Inflammatory macrophage treated with lipopolysaccharide for 1 hour (primary cell): ENCODE measurements around the gene ZBTB3.
"Not testable (repeated sequence)": the region's sequence is repeated elsewhere in the genome, so short reads cannot be mapped to it uniquely, and the experiment has no call there.

ENCODE experiments used
- DNase-seq, 2 donors: peaks; one replicate each; pipeline ENCODE4 v3.0.0-alpha.2; 2020 to 2022

ZBTB3 gene

DNA sequence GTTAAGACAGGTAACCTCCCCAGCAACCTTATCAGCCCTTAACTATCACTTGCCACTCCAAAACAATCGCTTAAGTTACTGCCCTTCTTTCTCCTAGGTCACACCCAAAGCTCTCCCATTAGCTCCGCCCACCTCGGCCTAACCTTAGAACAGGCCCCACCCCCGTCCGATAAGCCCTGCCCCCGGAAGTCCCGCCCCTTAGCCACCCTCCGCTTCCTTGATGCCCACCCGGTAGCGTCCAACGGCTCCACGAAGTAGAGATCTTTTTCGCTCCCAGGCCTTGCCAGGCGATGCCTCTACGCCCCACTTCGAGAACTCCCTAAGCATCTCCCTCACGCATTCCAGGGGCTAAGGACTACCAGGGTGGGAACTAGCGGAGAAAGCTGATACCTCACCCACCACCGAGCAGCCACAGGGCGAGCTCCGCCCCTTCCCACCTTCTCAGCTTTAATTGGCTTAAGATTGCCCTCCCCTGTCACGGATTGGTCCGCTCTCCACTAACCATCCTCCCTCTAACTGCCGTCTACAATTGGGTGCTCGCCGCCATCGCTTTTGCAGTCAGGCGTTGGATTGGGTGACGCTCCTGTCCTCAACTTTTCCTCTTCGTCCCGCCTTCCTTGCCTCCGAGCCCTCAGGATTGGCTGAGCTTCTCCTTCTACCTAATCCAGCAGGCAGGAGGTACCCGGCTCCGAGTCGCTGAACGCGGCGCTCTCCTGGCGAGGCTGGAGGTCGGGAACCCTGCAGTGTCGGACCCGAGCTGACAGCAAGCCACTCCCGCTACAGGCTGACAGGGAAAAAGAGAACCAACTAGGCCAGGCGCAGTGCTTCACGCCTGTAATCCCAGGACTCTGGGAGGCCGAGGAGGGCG, at the start of gene ZBTB3:
TSS of gene ZBTB3 (minus strand) at position 425 of the 868 bp plus-strand sequence. CDS start 496 bp downstream, outside the sequence.
- peak; percentile 99 for DNase-seq

DNA sequence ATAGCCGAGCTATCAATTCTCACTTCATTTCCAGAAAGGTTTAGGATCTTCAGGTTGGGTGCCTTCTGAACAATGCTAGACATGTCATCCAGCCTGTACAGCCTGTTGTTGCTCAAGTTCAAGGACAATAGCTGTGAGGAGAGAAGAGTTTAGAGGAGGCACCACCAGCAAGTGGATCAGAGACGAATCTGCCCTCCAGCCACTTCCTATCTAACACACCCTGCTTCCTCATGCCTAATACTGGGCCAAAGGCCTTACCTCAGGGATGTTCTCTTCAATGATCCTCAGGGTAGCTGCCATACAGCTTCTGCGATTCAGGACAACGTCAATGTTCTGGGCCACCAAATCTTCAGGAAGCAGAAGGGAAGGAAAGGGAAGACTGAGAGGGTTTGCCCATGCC, 47.1 kb upstream of the ZBTB3 start:
- no peak for DNase-seq

- no peak for DNase-seq
Measured at GRCh38 chr11:62799486-62799885, 45.5 kb upstream of the ZBTB3 start.

DNA sequence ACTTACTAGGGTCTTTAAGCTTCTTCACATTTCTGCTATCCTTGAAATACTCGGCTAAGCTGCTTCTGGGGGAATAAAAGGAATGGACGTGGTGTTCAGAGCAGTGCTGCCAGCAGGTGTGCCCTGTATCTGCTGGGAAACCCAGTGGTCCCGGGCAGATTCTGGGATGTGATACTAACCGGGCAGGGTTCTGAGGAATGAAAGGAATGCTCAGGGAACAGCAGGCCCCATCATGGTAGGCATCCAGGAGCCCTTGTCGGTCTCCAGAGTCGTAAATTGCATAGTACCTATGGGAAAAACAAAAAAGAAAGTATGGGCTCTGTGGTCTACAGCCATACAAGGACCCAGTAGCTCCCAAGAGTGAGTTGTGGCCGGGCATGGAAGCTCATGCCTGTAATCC, 42.3 kb upstream of the ZBTB3 start:
- no peak for DNase-seq

GRCh38 chr11:62794201-62794775, 40.3 kb upstream of the ZBTB3 start:
- DNase-seq: no peak

DNA sequence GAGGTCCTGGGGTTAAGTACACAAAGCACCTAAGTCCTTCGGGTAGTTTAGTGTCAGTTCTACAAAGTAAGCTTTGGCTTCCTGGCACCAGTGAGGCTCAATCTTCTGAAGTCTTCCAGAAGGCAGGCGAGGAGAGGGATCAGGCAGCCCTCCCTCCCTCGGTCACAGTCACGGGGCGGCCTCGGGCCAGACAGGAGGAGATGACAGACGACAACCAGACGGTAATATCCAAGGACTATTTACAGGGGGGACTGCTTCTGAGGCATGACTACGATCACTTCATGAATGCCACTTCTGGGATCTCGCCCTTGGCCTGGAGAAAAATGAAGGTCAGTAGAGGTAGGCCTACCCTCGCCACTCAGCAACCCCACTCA, 38.2 kb upstream of the ZBTB3 start:
- DNase-seq: no peak

GRCh38 chr11:62791501-62792201, 37.7 kb upstream of the ZBTB3 start, which contains the start of gene TMEM223:
Gene TMEM223, minus strand, starts transcription at chr11:62792006. Its CDS starts 12 bp downstream, at chr11:62791994.
- DNase-seq: peak; percentile 70 to 82

DNA sequence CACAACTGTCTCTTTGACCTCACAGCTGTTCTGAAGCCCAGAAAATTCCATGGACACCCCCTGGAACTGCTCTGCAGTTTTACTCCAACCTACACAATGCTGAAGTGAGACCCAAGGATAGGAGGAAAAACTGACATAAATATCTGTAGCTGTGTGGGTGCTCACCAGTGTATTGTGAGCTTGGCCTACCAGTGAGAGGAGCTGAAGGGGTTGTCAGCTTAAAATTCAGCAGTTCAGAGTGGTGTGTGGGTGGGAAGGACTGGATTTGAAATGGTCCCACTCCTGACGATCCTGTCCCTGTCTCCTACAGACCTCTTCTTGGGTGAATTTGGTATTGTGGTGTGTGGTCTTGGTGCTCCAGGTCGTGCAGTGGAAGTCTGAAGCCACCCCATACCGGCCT, 35.6 kb upstream of the ZBTB3 start:
- no peak for DNase-seq

GRCh38 chr11:62788991-62789390, 35.0 kb upstream of the ZBTB3 start:
- no peak for DNase-seq

- peak; percentile 99 to 100 for DNase-seq
Measured at GRCh38 chr11:62787005-62787759, 33.2 kb upstream of the ZBTB3 start, which contains the start of gene TMEM179B. Gene TMEM179B, plus strand, starts transcription at chr11:62787402. Its CDS starts 30 bp downstream, at chr11:62787432.

DNA sequence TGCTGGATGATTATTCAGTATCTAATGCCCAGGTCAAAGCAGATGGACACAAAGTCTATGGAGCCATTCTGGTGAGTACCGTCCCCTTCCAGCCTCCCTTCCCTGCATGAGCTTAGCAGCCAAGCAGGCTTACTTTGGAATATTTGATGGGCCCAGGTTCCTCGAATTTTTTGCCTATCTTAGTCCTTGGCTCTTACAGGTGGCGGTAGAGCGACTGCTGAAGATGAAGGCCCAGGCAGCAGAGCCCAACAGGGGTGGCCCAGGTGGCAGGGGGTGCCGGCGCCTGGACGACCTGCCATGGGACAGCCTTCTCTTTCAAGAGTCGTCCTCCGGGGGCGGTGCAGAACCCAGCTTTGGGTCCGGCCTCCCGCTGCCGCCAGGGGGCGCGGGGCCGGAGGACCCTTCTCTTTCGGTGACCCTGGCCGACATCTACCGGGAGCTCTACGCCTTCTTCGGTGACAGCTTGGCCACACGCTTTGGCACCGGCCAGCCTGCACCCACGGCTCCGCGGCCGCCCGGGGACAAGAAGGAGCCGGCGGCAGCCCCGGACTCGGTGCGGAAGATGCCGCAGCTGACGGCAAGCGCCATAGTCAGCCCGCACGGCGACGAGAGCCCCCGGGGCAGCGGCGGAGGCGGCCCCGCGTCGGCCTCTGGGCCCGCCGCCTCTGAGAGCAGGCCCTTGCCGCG, 32.5 kb upstream of the ZBTB3 start:
- DNase-seq: peak; percentile 80 to 94

GRCh38 chr11:62782753-62783152, 28.8 kb upstream of the ZBTB3 start:
- DNase-seq: no peak

GRCh38 chr11:62778441-62778840, 24.5 kb upstream of the ZBTB3 start:
- no peak for DNase-seq

- peak; percentile 29 to 44 for DNase-seq
Measured at GRCh38 chr11:62777389-62777788, 23.4 kb upstream of the ZBTB3 start.

DNA sequence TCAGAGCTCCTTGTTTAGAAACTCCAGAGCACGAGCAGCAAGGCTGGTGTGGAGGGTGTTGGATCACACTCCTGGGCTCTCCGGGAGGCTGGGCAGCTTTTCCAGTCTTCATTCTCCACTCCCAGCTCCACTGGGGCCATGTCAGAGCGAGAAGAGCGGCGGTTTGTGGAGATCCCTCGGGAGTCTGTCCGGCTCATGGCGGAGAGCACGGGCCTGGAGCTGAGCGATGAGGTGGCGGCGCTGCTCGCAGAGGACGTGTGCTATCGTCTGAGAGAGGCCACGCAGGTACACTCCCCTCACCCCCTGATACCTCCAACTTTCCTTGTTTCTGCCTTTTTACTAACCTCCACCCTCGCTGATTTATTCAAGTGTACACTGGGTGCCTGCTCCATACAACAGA, 21.7 kb upstream of the ZBTB3 start:
- no peak for DNase-seq

- DNase-seq: no peak
Measured at GRCh38 chr11:62774407-62774806, 20.4 kb upstream of the ZBTB3 start.

GRCh38 chr11:62771144-62772021, 17.4 kb upstream of the ZBTB3 start, which contains the start of gene TAF6L:
Gene TAF6L, plus strand, starts transcription at chr11:62771396. Its CDS starts 4,388 bp downstream, at chr11:62775784.
- DNase-seq: peak; percentile 95 to 98

DNA sequence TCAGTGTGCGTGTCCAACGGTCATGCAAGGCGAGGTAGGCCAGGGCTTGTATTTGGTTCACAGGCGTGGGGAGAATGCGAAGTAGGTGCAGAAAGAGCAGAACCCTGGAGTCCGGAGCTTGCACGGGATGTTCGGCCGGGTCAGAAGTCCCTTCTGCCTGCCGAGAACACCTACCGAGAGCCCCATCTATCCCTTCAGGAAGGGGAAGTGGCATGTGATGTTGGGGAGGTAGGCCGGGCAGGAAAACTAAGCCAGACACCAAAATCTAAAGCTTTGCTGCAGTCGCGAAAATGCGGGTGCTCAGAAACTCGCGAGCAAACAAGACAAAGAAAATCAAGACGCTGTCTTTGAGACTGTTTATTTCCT, 16.8 kb upstream of the ZBTB3 start:
- DNase-seq: no peak

DNA sequence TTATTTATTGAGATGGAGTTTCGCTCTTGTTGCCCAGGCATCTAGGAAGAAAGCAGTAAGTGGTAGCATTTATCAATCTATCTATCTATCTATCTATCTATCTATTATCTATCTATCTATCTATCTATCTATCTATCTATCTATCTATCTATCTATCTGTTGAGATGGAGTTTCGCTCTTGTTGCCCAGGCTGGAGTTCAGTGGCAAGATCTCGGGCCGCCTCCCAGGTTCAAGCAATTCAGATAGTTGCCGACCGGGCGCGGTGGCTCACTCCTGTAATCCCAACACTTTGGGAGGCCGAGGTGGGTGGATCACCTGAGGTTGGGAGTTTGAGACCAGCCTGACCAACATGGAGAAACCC, 6.9 kb upstream of the ZBTB3 start:
- not testable (repeated sequence) for DNase-seq

DNA sequence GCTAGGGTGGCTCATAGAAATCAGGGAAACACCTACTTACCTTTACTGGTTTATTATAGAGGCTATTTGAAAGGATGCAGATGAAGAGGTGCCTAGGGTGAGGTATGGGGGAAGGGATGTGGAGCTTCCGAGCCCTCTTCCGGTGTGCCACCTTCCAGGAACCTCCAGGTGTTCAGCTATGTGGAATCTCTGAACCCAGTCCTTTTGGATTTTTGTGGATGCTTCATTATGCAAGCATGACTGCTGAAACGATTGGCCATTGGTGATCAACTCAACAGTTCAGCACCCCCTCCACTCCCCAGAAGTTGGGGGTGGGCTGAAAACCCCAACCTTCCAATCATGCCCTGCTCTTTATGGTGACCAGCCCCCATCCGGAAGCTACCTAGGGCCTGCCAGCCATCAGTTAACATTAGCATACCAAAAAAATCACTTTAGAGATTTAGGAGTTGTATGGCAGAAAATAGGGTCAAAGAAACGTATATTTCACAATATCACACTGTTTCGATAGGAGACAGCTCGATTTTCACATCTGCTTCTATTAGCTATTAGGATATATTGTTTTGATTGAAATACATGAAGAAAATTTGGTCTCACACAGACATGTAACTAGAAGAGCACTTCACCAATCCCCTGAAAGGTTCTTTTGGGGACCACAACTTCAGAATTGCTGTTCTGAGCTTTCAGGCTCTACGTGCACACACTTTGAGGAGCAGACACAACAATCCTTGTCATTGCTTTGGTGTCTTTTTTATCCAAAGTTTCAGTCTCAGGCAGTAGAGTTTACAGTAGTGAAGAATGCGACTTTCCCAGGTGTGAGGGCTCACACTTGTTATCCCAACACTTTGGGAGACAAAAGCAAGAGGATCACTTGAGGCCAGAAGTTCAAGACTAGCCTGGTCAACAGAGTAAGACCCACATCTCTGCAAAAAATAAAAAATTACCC, 4.2 kb upstream of the ZBTB3 start:
- no peak for DNase-seq
